HG02798 (cell line): ENCODE results near the gene RYR3.
A peak's percentile ranks its signal among the peaks of the same experiment; 100 is the strongest.

Experiments used
- ATAC-seq: cut with Tn5 transposase; IDR thresholded peaks from one replicate; pipeline ENCODE4 v1.9.1; 2021; ENCODE audit warnings: mild to moderate bottlenecking; ENCODE audit not compliant: unreplicated experiment, poor library complexity

Gene RYR3

GRCh38 chr15:33848011-33848410 is 537.2 kb downstream of the RYR3 start:
- no peak for ATAC-seq

GRCh38 chr15:33851079-33851478 is 540.3 kb downstream of the RYR3 start:
- ATAC-seq = no peak

- no peak for ATAC-seq
Observed at GRCh38 chr15:33852094-33852493, 541.3 kb downstream of the RYR3 start.

- ATAC-seq = no peak
Observed at GRCh38 chr15:33852570-33852969, 541.8 kb downstream of the RYR3 start.

GRCh38 chr15:33857726-33858125 is 547.0 kb downstream of the RYR3 start:
- ATAC-seq = no peak

GRCh38 chr15:33858836-33859235 is 548.1 kb downstream of the RYR3 start:
- no peak for ATAC-seq

GRCh38 chr15:33859992-33860545 is 549.3 kb downstream of the RYR3 start:
- ATAC-seq = no peak

GRCh38 chr15:33860754-33861153 is 550.0 kb downstream of the RYR3 start:
- no peak for ATAC-seq

- no peak for ATAC-seq
Observed at GRCh38 chr15:33864360-33865075, 553.8 kb downstream of the RYR3 start.

- no peak for ATAC-seq
Observed at GRCh38 chr15:33865416-33865815, 554.6 kb downstream of the RYR3 start.

- ATAC-seq = no peak
Observed at GRCh38 chr15:33866101-33866737, 555.5 kb downstream of the RYR3 start.

GRCh38 chr15:33871980-33872379 is 561.2 kb downstream of the RYR3 start:
- no peak for ATAC-seq

- no peak for ATAC-seq
Observed at GRCh38 chr15:33872416-33873106, 561.8 kb downstream of the RYR3 start.

GRCh38 chr15:33874156-33874555 is 563.4 kb downstream of the RYR3 start:
- ATAC-seq = no peak

GRCh38 chr15:33882921-33883320 is 572.2 kb downstream of the RYR3 start:
- no peak for ATAC-seq

GRCh38 chr15:33888176-33888575 is 577.4 kb downstream of the RYR3 start:
- no peak for ATAC-seq

- peak; percentile 69 for ATAC-seq
Observed at GRCh38 chr15:33894193-33894592, 583.4 kb downstream of the RYR3 start.

GRCh38 chr15:33902043-33902442 is 591.3 kb downstream of the RYR3 start:
- no peak for ATAC-seq

- ATAC-seq = no peak
Observed at GRCh38 chr15:33903661-33904060, 592.9 kb downstream of the RYR3 start.

- ATAC-seq = no peak
Observed at GRCh38 chr15:33907326-33907725, 596.6 kb downstream of the RYR3 start.

GRCh38 chr15:33908406-33908805 is 597.6 kb downstream of the RYR3 start:
- ATAC-seq = no peak
